NCI-H1694 (cell line): Measurements from ENCODE around the gene AHI1.
"Not testable (repeated sequence)": the region's sequence is repeated elsewhere in the genome, so short reads cannot be mapped to it uniquely, and the experiment has no call there.

ENCODE experiments used
- DNase-seq: peaks from one replicate; lab custom pipeline; 2025; lab: John Stamatoyannopoulos, UW

The AHI1 gene

DNA sequence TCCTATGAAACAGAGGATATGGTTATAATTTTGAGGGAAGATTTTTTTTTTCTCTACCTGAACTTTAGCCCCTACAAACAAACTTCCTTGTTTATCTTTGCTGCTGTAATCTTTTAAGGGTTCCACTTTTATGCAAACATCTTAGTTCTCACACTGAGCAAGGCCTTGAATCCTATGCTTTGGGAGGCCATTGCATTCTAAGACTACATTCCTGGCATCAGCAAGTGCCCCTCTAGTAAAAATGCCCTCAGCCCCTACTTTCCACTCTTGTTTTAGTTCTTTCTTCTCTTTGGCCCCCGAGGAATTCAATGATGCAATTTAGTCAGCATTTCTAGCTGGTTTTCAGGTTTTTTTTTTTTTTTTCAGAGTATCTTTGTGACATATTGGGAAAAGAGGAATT is 8.1 kb upstream of the AHI1 start:
- DNase-seq: no peak

DNA sequence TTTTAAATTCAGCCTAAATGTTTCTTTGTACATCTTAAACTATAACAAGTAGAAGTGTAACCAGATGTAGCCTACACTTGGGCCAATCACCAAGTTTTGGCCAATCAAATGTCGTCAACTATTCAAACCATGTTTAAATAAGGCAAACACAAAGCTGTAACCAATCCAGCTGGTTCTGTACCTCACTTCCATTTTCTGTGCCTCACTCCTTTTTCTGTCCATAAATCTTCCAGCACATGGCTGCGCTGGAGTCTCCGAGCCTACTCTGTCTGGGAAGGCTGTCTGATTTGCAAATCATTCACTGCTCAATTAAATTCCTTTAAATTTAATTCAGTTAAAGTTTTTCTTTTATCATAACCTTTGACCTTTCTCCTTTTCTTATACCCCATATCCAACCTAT is 7.7 kb upstream of the AHI1 start:
- no peak for DNase-seq

DNA sequence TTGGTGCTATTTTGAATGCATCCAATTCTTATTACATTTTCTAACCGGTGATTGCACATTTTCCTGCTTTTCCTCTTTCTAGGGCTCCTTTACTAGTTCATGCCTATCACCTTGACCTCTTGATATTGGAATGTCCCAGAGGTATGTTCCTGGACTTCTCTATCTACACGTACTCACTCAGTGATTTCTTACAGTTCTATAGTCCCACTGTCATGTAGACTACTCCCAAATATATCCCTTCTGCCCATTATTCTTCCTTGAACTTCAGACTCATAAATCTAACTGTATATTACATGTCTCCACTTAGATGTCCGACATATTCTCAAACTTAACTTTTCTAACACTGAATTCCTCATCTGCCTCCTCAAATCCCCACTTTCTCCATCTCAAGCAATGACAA is 7.2 kb upstream of the AHI1 start:
- no peak for DNase-seq

DNA sequence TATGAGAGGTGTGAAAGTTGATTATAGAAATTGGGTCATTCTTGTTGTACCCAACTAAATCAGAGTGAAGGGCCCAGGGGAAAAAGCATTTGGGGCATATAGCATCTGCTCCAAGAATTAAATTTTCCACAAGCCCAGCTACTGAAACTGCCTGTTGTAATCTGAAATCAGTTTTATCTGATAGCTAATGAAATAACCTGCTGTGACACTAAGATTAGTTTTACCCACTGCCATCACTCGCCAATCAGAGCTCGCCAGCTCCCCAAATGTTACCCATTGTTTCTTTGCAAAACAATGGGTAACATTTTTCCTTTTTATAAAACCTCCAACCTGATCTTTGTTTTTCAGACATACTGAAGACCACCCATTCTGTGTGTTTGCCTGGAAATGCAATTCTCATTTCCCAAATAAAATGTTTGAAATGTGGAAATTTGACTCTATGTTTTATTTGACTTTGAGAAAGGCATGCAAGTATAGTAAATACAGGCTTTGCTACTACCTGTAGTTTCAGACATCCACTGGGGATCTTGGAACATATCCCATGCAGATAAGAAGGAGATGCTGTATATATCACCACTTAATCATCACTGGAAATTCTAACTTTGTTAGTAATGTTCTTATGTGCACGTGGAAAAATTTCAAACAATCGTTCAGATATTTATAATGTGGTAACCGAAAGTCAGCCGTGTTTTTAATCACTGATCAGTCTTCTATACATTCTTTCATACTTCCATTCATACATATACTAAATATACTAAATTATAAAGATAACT is 6.3 kb upstream of the AHI1 start:
- DNase-seq: no peak

DNA sequence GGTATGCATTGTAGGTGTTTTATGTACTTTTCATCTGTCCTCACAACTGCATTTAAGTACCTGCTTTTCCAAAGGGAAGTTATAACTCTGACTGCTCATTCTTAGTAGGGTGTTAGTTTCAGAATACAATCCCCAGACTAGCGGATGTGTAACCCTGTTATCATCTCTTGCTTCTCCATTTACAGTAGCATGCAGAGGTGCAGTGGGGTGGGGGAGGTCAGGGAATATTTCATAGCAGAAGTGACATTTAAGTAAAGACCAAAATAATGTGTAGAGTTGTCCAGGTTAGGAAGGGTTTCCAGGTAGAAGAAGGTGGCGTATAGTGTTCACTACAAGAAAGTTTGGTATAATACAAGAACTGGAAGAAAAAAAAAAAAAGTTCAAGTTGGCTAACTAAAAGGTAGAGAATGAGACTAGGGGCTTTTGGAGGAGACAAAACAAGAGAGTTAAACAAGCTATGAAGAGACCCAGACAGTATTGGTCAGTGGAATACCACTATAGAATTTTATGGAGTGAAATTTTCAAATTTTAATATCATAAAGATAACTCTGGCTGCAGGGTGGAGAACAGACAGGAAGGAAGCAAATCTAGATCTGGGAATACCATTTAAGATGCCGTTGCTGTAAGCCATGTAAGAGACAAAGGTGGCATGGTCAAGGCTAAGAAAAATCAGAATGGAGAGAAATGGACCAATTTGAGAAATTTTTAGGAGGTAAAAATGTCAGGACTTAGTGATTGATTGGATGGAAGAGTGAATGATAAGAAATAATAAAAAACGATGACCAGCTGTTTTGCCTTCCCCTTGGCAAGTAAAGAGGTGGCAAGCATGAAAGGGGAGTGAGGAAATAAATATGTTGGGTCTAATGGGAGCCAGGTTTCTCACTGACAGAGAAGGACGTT is 2.2 kb upstream of the AHI1 start:
- no peak for DNase-seq

DNA sequence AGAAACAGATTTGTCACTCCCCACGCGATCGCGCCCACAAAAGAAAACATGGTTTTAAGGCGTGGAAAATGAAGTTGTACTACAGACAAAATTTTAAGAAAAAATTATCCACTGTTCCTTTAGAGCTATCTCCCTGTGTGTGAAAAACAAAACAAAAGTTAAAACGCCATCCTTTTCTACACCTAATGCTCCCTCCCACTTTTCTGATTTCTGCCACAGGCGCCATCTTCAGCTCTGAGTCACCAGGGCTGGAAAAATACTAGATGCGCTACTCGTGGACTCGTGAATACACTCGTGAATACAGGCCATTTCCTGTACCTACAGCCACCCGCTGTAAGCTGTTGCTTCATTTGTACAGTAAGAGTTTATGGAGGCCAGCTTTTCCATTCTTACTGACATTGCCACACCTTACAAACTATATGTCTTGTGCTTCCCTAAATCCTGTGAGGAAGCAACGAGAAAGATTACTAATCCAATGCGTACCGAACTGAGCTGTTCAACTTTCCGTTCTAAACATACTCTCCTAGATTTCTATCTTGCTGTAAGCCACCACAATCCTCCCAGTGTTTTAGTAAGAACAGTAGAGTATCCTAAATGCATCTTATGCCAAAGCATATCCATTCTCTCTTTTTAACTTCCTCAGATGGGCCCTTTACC is 773 bp upstream of the AHI1 start:
- no peak for DNase-seq

DNA sequence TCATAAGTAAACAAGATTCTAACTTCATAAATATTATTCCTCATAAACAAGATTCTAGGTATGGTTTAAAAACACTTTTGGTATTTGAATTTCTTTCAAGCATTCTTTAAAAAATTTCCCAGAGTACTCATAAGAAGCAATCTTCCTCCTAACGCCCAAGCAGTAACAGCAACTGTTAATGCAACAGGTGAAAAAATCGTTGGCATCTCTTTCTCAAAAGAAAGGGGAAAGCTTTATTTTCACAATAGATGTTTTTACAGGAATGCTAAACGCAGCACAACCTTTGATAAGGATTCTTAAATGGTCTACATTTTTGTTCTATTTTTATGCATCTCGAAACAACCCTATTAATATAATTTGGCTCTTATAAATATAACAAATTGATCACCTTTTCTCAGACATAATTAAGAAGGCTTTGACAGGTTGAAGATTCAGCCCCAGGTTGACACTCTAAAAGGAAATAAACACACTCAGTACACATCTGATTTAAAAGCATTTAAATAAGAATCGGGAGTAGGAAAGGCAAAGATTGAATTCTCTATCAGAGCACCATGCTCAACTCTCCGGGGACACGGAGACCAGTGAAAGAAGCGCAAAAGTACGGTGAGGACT is 634 bp downstream of the AHI1 start:
- no peak for DNase-seq

DNA sequence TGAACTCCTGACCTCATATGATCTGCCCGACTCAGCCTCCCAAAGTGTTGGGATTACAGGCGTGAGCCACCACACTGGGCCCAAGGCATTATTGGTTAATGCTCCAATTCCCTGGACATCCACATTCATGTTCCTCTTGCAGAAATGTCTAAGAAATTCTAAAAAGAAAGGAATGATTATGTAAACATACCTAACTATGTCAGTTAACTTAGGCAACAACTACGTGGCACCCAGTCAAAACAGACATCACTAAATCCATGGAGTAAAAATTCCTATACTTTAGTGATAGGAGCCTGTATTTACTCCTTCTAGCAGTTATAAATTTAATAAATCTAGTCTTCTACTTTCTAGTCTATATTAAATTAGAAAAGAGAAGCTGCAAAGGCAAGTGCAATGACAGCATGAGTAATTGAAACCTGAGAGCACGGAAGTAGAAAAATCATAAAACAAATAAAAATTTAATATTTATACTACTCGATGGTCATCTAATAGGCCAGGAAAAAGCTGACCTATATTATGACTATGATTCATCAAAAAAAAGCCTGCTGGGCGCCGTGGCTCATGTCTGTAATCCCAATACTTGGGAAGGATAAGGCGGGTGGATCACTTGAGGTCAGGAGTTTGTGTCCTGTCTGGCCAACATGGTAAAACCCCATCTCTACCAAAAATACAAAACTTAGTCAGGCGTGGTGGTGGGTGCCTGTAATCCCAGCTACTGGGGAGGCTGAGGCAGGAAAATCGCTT is 4.2 kb downstream of the AHI1 start:
- no peak for DNase-seq

DNA sequence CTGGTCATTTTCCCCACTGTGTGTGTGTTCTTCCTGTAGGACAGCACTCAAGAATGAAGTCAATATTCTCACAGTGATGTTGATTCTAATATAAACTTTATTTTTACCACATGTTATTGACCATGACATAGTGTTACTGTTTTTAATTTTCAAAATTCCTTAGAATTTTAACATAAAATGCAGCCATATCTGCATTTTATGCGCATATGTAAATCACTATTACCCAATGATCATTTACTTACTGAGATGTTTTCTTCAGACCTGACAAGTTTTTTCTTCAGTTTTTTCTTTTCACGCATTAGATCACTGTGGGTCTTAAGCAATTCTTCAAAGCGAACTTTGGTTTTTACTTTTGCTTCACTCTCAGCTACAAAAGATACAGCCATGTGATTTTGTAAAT is 7.2 kb downstream of the AHI1 start:
- DNase-seq: no peak

DNA sequence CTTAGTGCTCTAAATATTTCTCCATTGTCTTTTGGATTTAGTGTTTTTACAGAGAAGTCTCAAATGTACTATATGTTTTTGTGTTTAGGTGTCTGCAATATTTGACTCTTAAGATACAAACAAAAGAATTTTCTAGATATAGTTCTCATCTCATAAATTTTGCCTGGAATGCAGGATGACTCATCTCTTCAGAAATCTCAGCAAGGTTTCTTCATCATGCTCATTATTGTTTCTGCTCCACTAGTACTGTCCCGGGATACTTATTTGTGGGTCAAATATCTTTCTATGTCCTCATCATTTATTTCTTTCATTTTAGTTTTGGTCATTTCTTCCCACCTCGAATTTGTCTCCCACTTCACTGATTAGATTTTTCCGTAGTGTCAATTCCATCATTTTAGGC is 9.5 kb downstream of the AHI1 start:
- DNase-seq: no peak

DNA sequence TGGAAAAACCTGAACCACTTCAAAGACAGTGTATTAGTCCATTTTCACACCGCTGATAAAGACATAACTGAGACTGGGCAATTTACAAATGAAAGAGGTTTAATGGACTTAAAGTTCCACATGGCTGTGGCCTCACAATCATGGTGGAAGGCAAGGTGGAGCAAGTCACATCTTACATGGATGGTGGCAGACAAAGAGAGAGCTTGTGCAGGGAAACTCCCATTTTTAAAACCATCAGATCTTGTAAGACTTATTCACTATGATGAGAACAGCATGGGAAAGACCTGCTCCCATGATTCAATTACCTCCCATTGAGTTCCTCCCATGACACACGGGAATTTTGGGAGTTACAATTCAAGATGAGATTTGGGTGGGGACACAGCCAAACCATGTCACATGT is 13.6 kb downstream of the AHI1 start:
- DNase-seq: not testable (repeated sequence)

DNA sequence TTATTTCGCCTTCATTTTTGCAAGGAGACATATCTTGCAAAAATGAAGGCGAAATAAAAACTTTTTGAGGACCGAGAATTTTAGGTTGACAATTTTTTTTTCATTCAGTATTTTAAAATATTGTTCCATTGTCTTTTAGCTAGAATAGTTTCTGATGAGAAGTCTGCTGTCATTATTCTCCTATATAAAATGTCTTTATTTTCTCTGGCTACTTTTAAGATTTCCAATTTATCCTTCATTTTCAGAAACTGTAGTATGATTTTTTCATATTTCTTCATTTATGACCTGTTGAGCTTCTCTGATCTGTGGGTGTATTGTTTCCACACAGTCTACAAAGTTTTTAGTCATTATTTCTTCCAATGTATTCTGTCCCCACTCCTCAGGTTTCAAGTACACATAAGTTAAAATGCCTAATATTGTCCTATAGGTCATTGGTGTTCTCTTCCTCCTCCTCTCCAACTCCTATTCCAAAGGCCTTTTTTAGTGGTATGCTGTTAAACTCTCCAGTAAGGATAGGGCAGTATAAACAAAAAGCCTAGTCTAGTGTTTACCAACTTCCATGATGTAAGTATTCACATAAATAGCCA is 15.7 kb downstream of the AHI1 start:
- no peak for DNase-seq

DNA sequence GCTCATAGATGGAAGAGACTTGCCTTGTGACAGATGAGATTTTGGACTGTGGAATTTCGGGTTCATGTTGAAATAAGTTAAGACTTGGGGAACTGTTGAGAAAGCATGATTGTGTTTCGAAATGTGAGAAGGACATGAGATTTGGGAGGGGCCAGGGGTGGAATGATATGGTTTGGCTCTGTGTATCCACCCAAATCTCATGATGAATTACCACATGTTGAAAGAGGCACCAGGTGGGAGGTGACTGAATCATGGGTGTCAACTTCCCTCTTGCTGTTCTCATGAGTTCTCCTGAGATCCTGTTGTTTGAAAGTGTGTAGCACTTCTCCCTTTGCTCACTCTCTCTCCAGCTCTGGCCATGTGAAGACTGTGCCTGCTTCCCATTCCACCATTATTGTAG is 17.9 kb downstream of the AHI1 start:
- DNase-seq: no peak

DNA sequence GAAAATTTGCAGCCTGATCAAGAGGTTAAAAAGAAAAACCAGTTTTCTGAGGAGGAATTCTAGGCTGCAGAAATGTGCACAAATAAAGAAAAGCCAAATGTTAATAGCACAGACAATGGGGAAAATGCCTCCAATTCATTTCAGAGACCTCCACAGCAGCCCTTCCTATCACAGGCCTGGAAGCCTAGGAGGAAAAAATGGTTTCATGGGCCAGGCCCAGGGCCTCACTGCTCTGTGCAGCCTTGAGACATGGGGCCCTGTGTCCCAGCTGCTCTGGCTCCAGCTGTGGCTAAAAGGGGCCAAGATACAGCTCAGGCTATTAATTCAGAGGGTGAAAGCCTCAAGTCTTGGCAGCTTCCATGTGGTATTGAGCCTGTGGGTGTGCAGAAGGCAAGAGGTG is 18.9 kb downstream of the AHI1 start:
- DNase-seq: no peak

DNA sequence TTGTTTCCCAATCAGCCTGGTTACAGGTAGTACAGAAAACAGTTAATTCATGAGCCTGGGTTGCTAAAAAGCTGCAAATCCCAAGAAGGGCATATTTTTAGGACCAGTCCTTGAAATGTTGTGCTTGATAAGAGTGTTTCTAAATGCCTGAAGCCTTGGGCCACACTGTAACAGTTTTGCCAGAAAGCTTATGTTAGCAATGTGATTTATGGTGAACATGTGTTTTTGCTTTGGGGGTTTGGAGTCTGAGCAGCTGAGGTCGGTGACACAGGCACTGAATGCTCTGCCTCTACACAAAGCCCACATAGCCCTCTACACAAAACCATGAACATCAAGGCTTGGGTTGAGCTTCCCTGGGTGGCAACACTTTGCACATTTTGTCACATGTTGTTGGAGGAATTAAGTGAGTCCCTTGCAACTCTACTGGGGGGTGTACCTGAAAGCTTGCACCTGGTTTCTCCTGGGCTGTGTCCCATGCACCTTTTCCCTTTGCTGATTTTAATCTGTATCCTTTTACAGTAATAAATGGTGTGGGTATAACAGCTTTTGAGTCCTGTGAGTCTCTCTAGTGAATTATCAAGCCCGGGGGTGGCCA is 22.2 kb downstream of the AHI1 start:
- no peak for DNase-seq

DNA sequence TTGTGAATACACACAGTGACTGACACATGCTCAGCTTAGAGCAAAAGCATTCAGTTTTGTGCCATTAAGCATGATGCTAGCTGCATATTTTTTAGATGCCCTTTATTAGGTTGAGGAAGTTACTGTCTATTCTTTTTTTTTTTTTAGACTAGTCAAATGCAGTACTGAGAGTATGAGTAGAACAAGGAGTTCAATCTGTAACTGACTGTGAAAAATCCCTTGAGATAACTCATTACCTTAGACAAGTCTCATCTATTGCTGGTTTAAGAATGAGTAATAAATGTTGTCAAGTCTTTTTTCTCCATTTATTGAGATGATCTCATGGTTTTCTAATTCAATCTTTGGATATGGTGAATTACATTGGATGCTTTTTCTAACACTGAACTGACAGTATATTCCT is 23.2 kb downstream of the AHI1 start:
- no peak for DNase-seq

DNA sequence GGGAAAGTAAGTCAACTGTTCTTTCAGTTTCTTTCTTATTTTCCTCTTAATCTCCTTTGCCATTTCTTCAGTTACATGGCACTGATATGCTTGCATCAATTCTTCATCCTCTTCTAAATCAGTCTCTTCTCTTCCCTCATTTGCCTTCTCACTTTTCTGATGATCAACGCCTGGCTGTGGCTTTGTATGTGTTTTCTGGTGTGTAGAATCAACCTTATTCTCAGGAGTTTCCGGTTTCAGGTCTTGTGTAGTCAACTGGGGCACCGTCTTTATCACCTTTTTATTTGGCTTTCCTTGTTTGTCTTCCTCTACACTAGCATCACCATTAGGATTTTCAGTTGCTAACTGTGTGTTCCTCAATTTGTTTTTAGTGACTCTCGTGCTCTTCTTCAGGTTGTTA is 31.6 kb downstream of the AHI1 start:
- no peak for DNase-seq

DNA sequence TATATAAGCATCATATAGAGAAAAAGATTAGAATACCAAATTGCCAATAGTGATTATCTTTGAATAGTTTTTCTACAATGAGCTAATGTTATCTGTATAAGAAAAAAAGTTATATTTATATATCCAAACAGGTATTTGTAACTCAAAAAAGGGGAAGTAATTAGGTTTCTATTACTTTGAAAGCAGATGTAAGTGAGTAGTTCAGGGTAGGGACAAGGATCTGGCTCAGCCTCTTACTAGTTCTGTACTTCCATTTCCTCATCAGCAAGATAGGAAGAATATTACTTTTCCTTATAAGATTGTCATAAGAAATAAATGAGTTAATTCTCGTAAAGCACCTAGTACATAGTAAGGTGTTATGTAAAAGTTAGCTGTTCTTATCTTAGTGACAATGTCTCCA is 32.2 kb downstream of the AHI1 start:
- DNase-seq: no peak

DNA sequence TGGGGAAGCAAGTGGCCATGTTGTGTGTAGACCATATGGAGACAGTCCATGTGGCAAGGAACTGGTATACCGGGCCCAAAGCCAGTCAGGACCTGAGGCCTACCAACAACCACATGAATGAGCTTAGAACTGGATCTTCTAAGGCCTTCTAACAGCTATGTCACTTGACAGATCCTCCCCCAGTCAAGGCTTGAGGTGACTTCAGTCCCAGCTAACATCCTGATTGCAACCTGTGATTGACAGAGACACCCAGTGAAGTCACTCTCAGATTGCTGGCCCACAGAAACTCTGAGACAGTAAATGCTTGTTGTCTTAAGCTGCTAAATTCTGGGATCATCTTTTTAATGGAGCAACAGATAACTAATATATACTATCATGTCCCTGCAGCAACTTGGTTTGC is 32.9 kb downstream of the AHI1 start:
- DNase-seq: no peak

DNA sequence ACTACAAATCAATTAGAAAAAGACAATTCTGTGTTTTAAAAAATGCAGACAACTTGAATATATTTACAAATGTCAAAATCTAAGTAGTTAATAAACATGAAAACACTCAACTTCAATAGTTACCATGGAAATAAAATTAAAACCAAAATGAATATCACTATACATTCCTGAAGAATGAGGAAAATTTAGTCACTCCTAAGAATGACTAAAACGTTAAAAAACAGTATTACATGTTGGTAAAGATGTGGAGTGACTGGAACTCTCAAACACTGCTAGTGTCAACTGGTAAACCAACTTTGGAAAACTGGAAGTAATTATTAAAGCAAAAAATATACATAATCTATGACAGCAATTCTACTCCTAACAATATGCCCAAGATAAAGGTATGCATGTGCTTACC is 36.3 kb downstream of the AHI1 start:
- no peak for DNase-seq

DNA sequence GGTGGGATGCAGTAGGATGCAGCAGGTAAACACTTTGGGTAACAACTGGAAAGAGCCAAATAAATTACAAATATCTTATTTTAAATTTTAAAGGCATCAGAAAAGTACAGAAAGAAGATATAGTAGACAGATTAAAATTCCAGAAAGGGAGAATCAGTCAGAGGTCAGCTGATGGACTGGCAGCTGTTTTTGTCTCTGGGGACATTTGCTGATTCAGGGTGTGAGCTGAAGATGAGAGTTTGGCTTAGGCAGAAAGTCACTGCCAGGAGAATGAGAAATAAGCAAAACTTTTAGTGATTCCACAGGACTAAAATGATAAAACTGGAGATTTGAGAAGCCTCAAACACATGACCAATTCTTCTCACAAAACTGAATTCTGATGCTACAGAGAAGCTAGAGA is 39.5 kb downstream of the AHI1 start:
- no peak for DNase-seq
